K562 (cell line): ENCODE results near the gene CST1. TPM values are rescaled to one million over a fixed set of nuclear protein-coding genes. Genes with fewer than 3 reads are reported as not detected.

Experiments used
- ATAC-seq: fragments of 200-7000 bp; cut with Tn5 transposase; 3 replicates; pipeline ENCODE4 v1.9.1; 2020; ENCODE audit warnings: moderate library complexity
- BruUV-seq: library from RNA; stranded (reverse); fragments of 400-500 nt; replicated peaks from 2 replicates; lab custom pipeline; 2021; lab: Mats Ljungman, UMichigan
- CTCF ChIA-PET: fragments of 300-600 bp; formaldehyde crosslinking; extraction: SDS; loops from one replicate; lab custom pipeline; 2021; ENCODE audit warnings: low intra/inter-chr PET ratio; lab: Yijun Ruan, JAX
- POLR2A ChIA-PET: fragments of 300-600, 350-650 bp; sonication (Branson Sonifier 250); formaldehyde crosslinking; extraction: SDS; loops from one replicate; lab custom pipeline; 2021; ENCODE audit warnings: antibody characterized with exemption, inconsistent platforms; lab: Yijun Ruan, JAX
- DNase-seq, 4 experiments: peaks; one replicate each; pipeline versions ENCODE4 v3.0.0 to v3.0.0-alpha.2; 2011 to 2018; ENCODE audit warnings: low spot score in 3 of 4, mixed read lengths in 3 of 4; ENCODE audit errors: extremely low read depth in 1 of 4
- FAIRE-seq: peaks from 2 replicates; lab custom pipeline; 2011; peaks lifted over from hg19 to GRCh38; lab: Jason Lieb, UNC
- H2AFZ ChIP-seq: 2 replicates; pipeline ENCODE4 v1.6.0; 2011; ENCODE audit warnings: low read depth, low read length, control low read depth, inconsistent platforms
- H3K27ac ChIP-seq: fragments of 200-600 bp; 3 replicates; pipeline ENCODE4 v1.8.0; 2011; ENCODE audit warnings: low read depth, mild to moderate bottlenecking, control low read depth, inconsistent platforms, low read length, moderate library complexity, mixed read lengths; ENCODE audit errors: extremely low read depth
- H3K27me3 ChIP-seq, 2 experiments: fragments of 300-600 bp in 1 of 2; 2 replicates in 1 of 2; 3 replicates in 1 of 2; pipeline versions ENCODE4 v1.6.0 to v1.8.0; 2011; ENCODE audit warnings: inconsistent platforms in 2 of 2, low read length in 2 of 2, mild to moderate bottlenecking in 1 of 2, mixed read lengths in 1 of 2, moderate library complexity in 1 of 2; ENCODE audit not compliant: control insufficient read depth in 2 of 2, insufficient read depth in 2 of 2
- H3K36me3 ChIP-seq: fragments of 300-600 bp; 3 replicates; pipeline ENCODE4 v1.8.0; 2011; ENCODE audit warnings: mild to moderate bottlenecking, low read length, inconsistent platforms; ENCODE audit not compliant: control insufficient read depth, insufficient read depth
- H3K4me1 ChIP-seq, 2 experiments: fragments of 200-600 bp in 1 of 2; replicated peaks in 1 of 2; 2 replicates in 1 of 2; 3 replicates in 1 of 2; pipeline versions ENCODE4 v1.5.1 to v1.8.0; 2011; ENCODE audit warnings: inconsistent platforms in 2 of 2, low read length in 2 of 2, mild to moderate bottlenecking in 1 of 2, mixed read lengths in 1 of 2, moderate library complexity in 1 of 2; ENCODE audit not compliant: control insufficient read depth in 2 of 2, insufficient read depth in 2 of 2
- H3K4me2 ChIP-seq: 2 replicates; pipeline ENCODE4 v1.6.1; 2011; ENCODE audit warnings: low read length, control low read depth, inconsistent platforms, mixed read lengths; ENCODE audit not compliant: insufficient read depth
- H3K4me3 ChIP-seq: fragments of 200-600 bp; sonication (generic), shearing (Covaris generic); 2 replicates; pipeline ENCODE4 v1.5.1; 2016; ENCODE audit warnings: control low read depth, inconsistent platforms
- H3K79me2 ChIP-seq: fragments of 200-600 bp; 3 replicates; pipeline ENCODE4 v1.8.0; 2011; ENCODE audit warnings: low read length, inconsistent platforms; ENCODE audit not compliant: control insufficient read depth, insufficient read depth
- H3K9ac ChIP-seq, 2 experiments: 2 replicates each; pipeline versions ENCODE4 v1.6.0 to v1.6.1; 2011; ENCODE audit warnings: low read depth in 2 of 2, low read length in 2 of 2, control low read depth in 1 of 2, inconsistent platforms in 1 of 2, mild to moderate bottlenecking in 1 of 2, mixed read lengths in 1 of 2; ENCODE audit not compliant: insufficient read depth in 1 of 2
- H3K9me1 ChIP-seq: one replicate; pipeline ENCODE4 v1.6.0; 2011; ENCODE audit warnings: inconsistent platforms, mild to moderate bottlenecking, low read length, moderate library complexity; ENCODE audit not compliant: control insufficient read depth, insufficient read depth
- H3K9me3 ChIP-seq: replicated peaks from 2 replicates; pipeline ENCODE4 v1.5.1; 2011; ENCODE audit warnings: low read depth, low read length, inconsistent platforms; ENCODE audit not compliant: control insufficient read depth, insufficient read depth
- H4K20me1 ChIP-seq: replicated peaks from 2 replicates; pipeline ENCODE4 v1.6.1; 2011; ENCODE audit warnings: low read length, inconsistent platforms, mixed read lengths; ENCODE audit not compliant: control insufficient read depth, insufficient read depth
- CBX5 ChIP-seq: IDR thresholded peaks from 2 replicates; pipeline ENCODE4 v1.6.1; 2014; ENCODE audit warnings: low read depth, borderline replicate concordance
- CLOCK ChIP-seq: fragments of 250-450 bp; sonication (Bioruptor Pico); IDR thresholded peaks from 2 replicates; pipeline ENCODE4 v1.4.0; 2020; ENCODE audit warnings: mild to moderate bottlenecking, moderate library complexity, borderline replicate concordance
- ETV5 ChIP-seq: sonication (generic); formaldehyde crosslinking; IDR thresholded peaks from 2 replicates; pipeline ENCODE4 v1.4.0; 2020; ENCODE audit warnings: low read depth, mild to moderate bottlenecking, missing genetic modification reagents
- ILK ChIP-seq: fragments of 450-650 bp; IDR thresholded peaks from 2 replicates; pipeline ENCODE4 v1.6.1; 2016; ENCODE audit warnings: missing genetic modification characterization, low read depth, mild to moderate bottlenecking, missing compliant biosample characterization, moderate library complexity, borderline replicate concordance
- KLF1 ChIP-seq: fragments of 450-650 bp; IDR thresholded peaks from 2 replicates; pipeline ENCODE4 v1.6.1; 2016; ENCODE audit warnings: missing genetic modification characterization, missing compliant biosample characterization
- NRF1 ChIP-seq, 2 experiments: fragments of 450-650 bp; IDR thresholded peaks in 1 of 2; conservative IDR thresholded peaks in 1 of 2; 2 replicates each; pipeline ENCODE4 v1.6.1; 2014; ENCODE audit warnings: mild to moderate bottlenecking in 2 of 2
- PTTG1 ChIP-seq: fragments of 450-650 bp; IDR thresholded peaks from 2 replicates; pipeline ENCODE4 v1.6.1; 2016; ENCODE audit warnings: low read depth, mild to moderate bottlenecking, missing genetic modification characterization, missing compliant biosample characterization
- RCOR1 ChIP-seq, 2 experiments: IDR thresholded peaks; 2 replicates each; pipeline ENCODE4 v1.6.1; 2012; ENCODE audit warnings: low read depth in 2 of 2, low read length in 2 of 2, borderline replicate concordance in 1 of 2, improper control_type of control experiment in 1 of 2
- SIN3A ChIP-seq, 2 experiments: fragments of 150-350 bp in 1 of 2; IDR thresholded peaks; 2 replicates each; pipeline ENCODE4 v1.6.1; 2011 to 2016; ENCODE audit warnings: borderline replicate concordance in 2 of 2, low read depth in 2 of 2, low read length in 2 of 2, mild to moderate bottlenecking in 2 of 2, moderate library complexity in 2 of 2; ENCODE audit not compliant: control insufficient read depth in 1 of 2
- TBL1XR1 ChIP-seq, 2 experiments: IDR thresholded peaks; 2 replicates each; pipeline ENCODE4 v1.6.1; 2012; ENCODE audit warnings: improper control_type of control experiment in 2 of 2, low read length in 2 of 2, mild to moderate bottlenecking in 1 of 2
- TCF7L2 ChIP-seq: fragments of 150-350 bp; IDR thresholded peaks from 2 replicates; pipeline ENCODE4 v1.6.1; 2016; ENCODE audit warnings: low read depth, mild to moderate bottlenecking, low read length, moderate library complexity
- TRIM24 ChIP-seq, 2 experiments: fragments of 450-650 bp; IDR thresholded peaks; 2 replicates each; pipeline ENCODE4 v1.6.1; 2016
- ZNF347 ChIP-seq: fragments of 450-650 bp; formaldehyde crosslinking; IDR thresholded peaks from 2 replicates; pipeline ENCODE4 v1.4.0; 2020; ENCODE audit warnings: low read depth, mild to moderate bottlenecking, moderate library complexity
- in situ Hi-C: fragments of 300-500 bp; cut with MboI; formaldehyde crosslinking; loops from 4 replicates; pipeline ENCODE4 v1.15.0; 2018; ENCODE audit warnings: inconsistent platforms, mixed read lengths
- intact Hi-C: fragments of 100-400 bp; cut with micrococcal nuclease; formaldehyde crosslinking; loops from 2 replicates; pipeline ENCODE4 v1.14.2; 2022
- polyA plus RNA-seq, 8 experiments: library from polyadenylated mRNA; depleted of rRNA in 4 of 8; stranded (reverse) in 5 of 8; unstranded in 3 of 8; fragments of >200 nt; fragmentation: Nextera tagmentation in 2 of 8; fragmentation: Illumina TruSeq in 1 of 8; extraction: Ambion mirVana in 2 of 8; extraction: Trizol in 1 of 8; gene quantifications; 2 replicates each; pipeline versions ENCODE4 v1.2.1 to v1.2.3, GENCODE V29; 2011 to 2014; ENCODE audit warnings: inconsistent platforms in 1 of 8, missing spikeins in 1 of 8
- total RNA-seq, 7 experiments: library from RNA; depleted of rRNA in 6 of 7; stranded (reverse); fragments of >200 nt in 6 of 7; fragmentation: Illumina TruSeq in 2 of 7; extraction: Trizol in 2 of 7; gene quantifications; 2 replicates each; pipeline versions ENCODE4 v1.2.1 to v1.2.3, GENCODE V29; 2011 to 2021; ENCODE audit warnings: low replicate concordance in 1 of 7

Gene CST1
- total and polyA plus RNA-seq, 9 of the 15 experiments (the other 6 are each of a cell fraction or from before 2014, with no cell fraction given), result not detected

DNA sequence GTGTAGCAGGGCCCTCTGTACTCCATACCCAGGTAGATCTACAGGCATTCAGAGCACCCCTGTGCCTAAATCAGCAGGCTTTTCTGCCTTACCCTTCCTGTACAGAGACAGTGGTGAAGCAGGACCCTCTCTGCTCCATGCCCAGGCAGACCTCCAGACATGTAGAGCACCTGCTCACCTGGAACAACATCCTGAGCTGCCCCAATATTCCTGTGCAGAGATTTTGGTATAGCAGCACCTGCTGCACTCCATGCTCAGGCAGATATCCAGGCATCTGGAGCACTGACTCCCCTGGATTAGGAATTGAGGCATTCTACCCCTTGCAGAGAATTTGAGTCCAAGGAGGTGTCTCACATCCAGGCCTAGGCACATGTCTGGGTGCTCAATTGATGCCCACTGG is 12.6 kb upstream of the CST1 start:
- Histone ChIP-seq H3K79me2 (no peaks in the 10 kb centered on the region), H3K9me3 (no peaks in the 10 kb centered on the region), H4K20me1 (no peaks in the 10 kb centered on the region), H3K27me3 (no peaks in the 10 kb centered on the region), H2AFZ (no peak overlapping the region), H3K9ac (no peak overlapping the region), H3K4me2 (no peak overlapping the region), H3K9me1 (no peaks in the 10 kb centered on the region), H3K4me1 (no peaks in the 10 kb centered on the region), H3K27ac (no peak overlapping the region), H3K4me3 (no peak overlapping the region), H3K36me3 (no peaks in the 10 kb centered on the region)
- ATAC-seq, result no peak
- FAIRE-seq, result no peak
- no peak for TF ChIP-seq TCF7L2
- TF ChIP-seq KLF1, result no peak
- no peak for TF ChIP-seq TBL1XR1 (IDR thresholded peaks at IDR 0.05; ENCODE audit: low read length in 2 of 2)
- no peak for TF ChIP-seq NRF1 (conservative IDR thresholded peaks at IDR 0.05 in 1 of 2, IDR thresholded peaks at IDR 0.05 in 1 of 2)
- TF ChIP-seq CBX5, result no peak
- TF ChIP-seq CLOCK (CRISPR knock-in tag), result no peak
- TF ChIP-seq SIN3A (IDR thresholded peaks at IDR 0.05; ENCODE audit: borderline replicate concordance in 2 of 2, control insufficient read depth in 1 of 2, low read depth in 2 of 2, low read length in 2 of 2), result no peak
- TF ChIP-seq ZNF347 (CRISPR knock-in tag), result no peak
- no peak for TF ChIP-seq PTTG1 (tag)
- TF ChIP-seq ETV5 (CRISPR knock-in tag), result no peak
- no peak for TF ChIP-seq RCOR1 (IDR thresholded peaks at IDR 0.05; ENCODE audit: borderline replicate concordance in 1 of 2, low read depth in 2 of 2, low read length in 2 of 2)
- TF ChIP-seq TRIM24 (IDR thresholded peaks at IDR 0.05), result no peak
- TF ChIP-seq ILK (tag), result no peak
- ChIA-PET POLR2A (no interaction called here), CTCF (no interaction called here)
- intact Hi-C loops, result no loop called here
- in situ Hi-C loops, result no loop called here
- no TSS peak for BruUV-seq
- DNase-seq, result no peak
